Adrenal gland (tissue), 12 donors: Measurements from ENCODE around the gene CMBL. TPM values are rescaled to one million over a fixed set of nuclear protein-coding genes. Genes with fewer than 3 reads are reported as not detected.

Experiments
- DNase-seq, 7 donors: peaks; one replicate each; pipeline ENCODE4 v3.0.0-alpha.2; 2019 to 2020
- H3K27ac ChIP-seq, 5 donors: fragments of 200-600 bp; sonication (generic) in 4 of 5; 1 replicate in 3 of 5; 2 replicates in 2 of 5; pipeline versions ENCODE4 v1.5.1 to v1.8.0; 2016 to 2020; ENCODE audit warnings: mild to moderate bottlenecking in 1 of 5
- H3K27me3 ChIP-seq: fragments of 200-600 bp; 2 replicates; pipeline ENCODE4 v1.8.0; 2021
- H3K36me3 ChIP-seq, 2 donors: fragments of 200-600 bp; replicated peaks in 1 of 2; 1 replicate in 1 of 2; 2 replicates in 1 of 2; pipeline versions ENCODE4 v1.5.1 to v1.8.0; 2018 to 2022
- H3K4me1 ChIP-seq, 2 donors: fragments of 200-600 bp; replicated peaks in 1 of 2; 1 replicate in 1 of 2; 2 replicates in 1 of 2; pipeline versions ENCODE4 v1.5.1 to v1.8.0; 2018 to 2021
- H3K4me3 ChIP-seq, 4 donors: fragments of 200-600 bp; sonication (generic) in 3 of 4; one replicate each; pipeline ENCODE4 v1.5.1; 2016 to 2018
- H3K9me3 ChIP-seq, 3 donors: fragments of 200-600 bp; sonication (generic) in 1 of 3; replicated peaks in 1 of 3; 1 replicate in 2 of 3; 2 replicates in 1 of 3; pipeline versions ENCODE4 v1.5.1 to v1.8.0; 2016 to 2021
- CTCF ChIP-seq, 6 experiments: fragments of 450-650 bp in 4 of 6; fragments of 200-600 bp in 2 of 6; sonication (generic) in 1 of 6; IDR thresholded peaks; 1 replicate in 5 of 6; 2 replicates in 1 of 6; pipeline versions ENCODE4 v1.5.1 to v1.8.0; 2016 to 2021; ENCODE audit warnings: antibody characterized with exemption in 6 of 6, mild to moderate bottlenecking in 2 of 6, moderate library complexity in 1 of 6
- POLR2A ChIP-seq, 2 donors: fragments of 450-650 bp; IDR thresholded peaks; one replicate each; pipeline ENCODE4 v1.6.1; 2017; ENCODE audit warnings: antibody characterized with exemption in 2 of 2, mild to moderate bottlenecking in 2 of 2, moderate library complexity in 1 of 2
- WGBS, 4 donors: extraction: QIAGEN DNeasy Blood & Tissue Kit in 2 of 4; methylation state at CpG; one replicate each; pipeline versions ENCODE4 v1.1.5 to v1.1.7; 2013 to 2017; 5-methylcytosine and 5-hydroxymethylcytosine counted together
- intact Hi-C, 2 donors: fragments of 100-400 bp; cut with DNase I; formaldehyde crosslinking; loops; one replicate each; pipeline versions ENCODE4 v1.14.1 to v1.15.0; 2022 to 2023
- polyA plus RNA-seq, 3 donors: library from polyadenylated mRNA; stranded (reverse); fragments of 200-250 nt in 2 of 3; fragments of 350-450 nt in 1 of 3; fragmentation: Illumina TruSeq in 1 of 3; extraction: RNeasy Lipid Tissue Mini Kit (QIAGEN cat#74804) in 1 of 3; gene quantifications; one replicate each; pipeline ENCODE4 v1.2.3, GENCODE V29; 2013 to 2014
- total RNA-seq, 9 donors: library from RNA; depleted of rRNA in 4 of 9; stranded (reverse); fragments of >200 nt in 4 of 9; fragments of 120-200 nt in 1 of 9; fragmentation: NEBNext Ultra II Directional in 1 of 9; extraction: Animal tissue kit (Norgen Biotek cat#: 25700) in 1 of 9; gene quantifications; one replicate each; pipeline versions ENCODE4 v1.1.0 to v1.2.4, GENCODE V29; 2013 to 2023
- donor health status: healthy with polysubstance abuse.
- donor health status: Bipolar disorder and iron deficiency.
- donor health status: DM: yes; HTN: yes; CAD: no.
- donor health status: DM: no; HTN: no; CAD: no.
- donor health status: DM: no; HTN: no; CAD: no.
- donor health status: DM: yes; HTN: yes; CAD: no.

Gene CMBL
- total and polyA plus RNA-seq, 12 donors, result 14.9 to 87.7 (median 28.9) TPM

- TF ChIP-seq POLR2A (IDR thresholded peaks at IDR 0.05) (no peak), CTCF (IDR thresholded peaks at IDR 0.05) (no peak)
- H3K36me3 ChIP-seq, result no peaks in the 10 kb centered on the region
- no peak overlapping the region for H3K27ac ChIP-seq
- 74 to 100% (median 91%) methylated on average over 2 to 5 of the region's 5 CpGs for whole genome bisulfite sequencing, 4 donors
- no peak overlapping the region for H3K4me3 ChIP-seq
- no peaks in the 10 kb centered on the region for H3K27me3 ChIP-seq
- intact Hi-C loops, result no loop called here
- peaks cover 10 to 32% of the 10 kb centered on the region in 2 donors for H3K4me1 ChIP-seq
- H3K9me3 ChIP-seq, result no peaks in the 10 kb centered on the region
- no peak for DNase-seq
Observed at GRCh38 chr5:10304932-10305331, 2.8 kb downstream of the CMBL start.

- Histone ChIP-seq H3K36me3 (no peaks in the 10 kb centered on the region), H3K4me3 (no peak overlapping the region), H3K9me3 (no peaks in the 10 kb centered on the region), H3K4me1 (peaks cover 10 to 29% of the 10 kb centered on the region in 2 donors), H3K27me3 (no peaks in the 10 kb centered on the region), H3K27ac (peak overlapping the region in 3 of 5 donors; percentile 57 to 81 (median 66))
- TF ChIP-seq CTCF (IDR thresholded peaks at IDR 0.05) (no peak), POLR2A (IDR thresholded peaks at IDR 0.05) (no peak)
- intact Hi-C loops, result no loop called here
- 69 to 85% (median 73%) methylated on average over 5 of the region's 5 CpGs for WGBS, 4 donors
- DNase-seq, result peak in 4 of 7 donors; percentile 30 to 36 (median 34)
Observed at GRCh38 chr5:10303699-10304170, 4.0 kb downstream of the CMBL start.

GRCh38 chr5:10303201-10303600 is 4.5 kb downstream of the CMBL start:
- DNase-seq, result no peak
- intact Hi-C loops, result no loop called here
- Histone ChIP-seq H3K27ac (peak overlapping the region in 3 of 5 donors; percentile 66 to 81 (median 77)), H3K27me3 (no peaks in the 10 kb centered on the region), H3K36me3 (no peaks in the 10 kb centered on the region), H3K4me3 (no peak overlapping the region), H3K9me3 (no peaks in the 10 kb centered on the region), H3K4me1 (peaks cover 10 to 29% of the 10 kb centered on the region in 2 donors)
- TF ChIP-seq POLR2A (IDR thresholded peaks at IDR 0.05), result no peak
- TF ChIP-seq CTCF (IDR thresholded peaks at IDR 0.05), result no peak
- 76 to 82% (median 80%) methylated on average over 2 of the region's 2 CpGs for WGBS, 4 donors

GRCh38 chr5:10301842-10302610 is 5.7 kb downstream of the CMBL start:
- intact Hi-C loops, result no loop called here
- Histone ChIP-seq H3K36me3 (no peaks in the 10 kb centered on the region), H3K4me1 (peaks cover 10 to 29% of the 10 kb centered on the region in 2 donors), H3K4me3 (peak overlapping the region in 1 of 4 donors; percentile 41), H3K9me3 (no peaks in the 10 kb centered on the region), H3K27ac (peak overlapping the region in 4 of 5 donors; percentile 4 to 90 (median 74)), H3K27me3 (no peaks in the 10 kb centered on the region)
- no peak for TF ChIP-seq CTCF (IDR thresholded peaks at IDR 0.05)
- TF ChIP-seq POLR2A (IDR thresholded peaks at IDR 0.05), result peak in 1 of 2 donors; percentile 83
- DNase-seq, result peak; percentile 92 to 97 (median 95)
- 46 to 70% (median 54%) methylated on average over 11 of the region's 11 CpGs for WGBS, 4 donors
